Hindlimb muscle (tissue), 1 donor: ENCODE measurements around the gene WWOX. TPM values are rescaled to one million over a fixed set of nuclear protein-coding genes. Genes with fewer than 3 reads are reported as not detected.

Experiments used
- DNase-seq: peaks from one replicate; pipeline ENCODE4 v3.0.0-alpha.2; 2013
- polyA plus RNA-seq: library from polyadenylated mRNA; unstranded; fragments of 120-200 nt; gene quantifications from one replicate; pipeline ENCODE4 v1.2.1, GENCODE V29; 2013; ENCODE audit not compliant: insufficient read length

The WWOX gene
- polyA plus RNA-seq, 1 donor = 12.9 TPM

- no peak for DNase-seq
Measured at GRCh38 chr16:78198288-78198687, 98.8 kb downstream of the WWOX start.

- no peak for DNase-seq
Measured at GRCh38 chr16:78199325-78200022, 100.0 kb downstream of the WWOX start.

GRCh38 chr16:78200023-78200389, 100.6 kb downstream of the WWOX start:
- no peak for DNase-seq

DNA sequence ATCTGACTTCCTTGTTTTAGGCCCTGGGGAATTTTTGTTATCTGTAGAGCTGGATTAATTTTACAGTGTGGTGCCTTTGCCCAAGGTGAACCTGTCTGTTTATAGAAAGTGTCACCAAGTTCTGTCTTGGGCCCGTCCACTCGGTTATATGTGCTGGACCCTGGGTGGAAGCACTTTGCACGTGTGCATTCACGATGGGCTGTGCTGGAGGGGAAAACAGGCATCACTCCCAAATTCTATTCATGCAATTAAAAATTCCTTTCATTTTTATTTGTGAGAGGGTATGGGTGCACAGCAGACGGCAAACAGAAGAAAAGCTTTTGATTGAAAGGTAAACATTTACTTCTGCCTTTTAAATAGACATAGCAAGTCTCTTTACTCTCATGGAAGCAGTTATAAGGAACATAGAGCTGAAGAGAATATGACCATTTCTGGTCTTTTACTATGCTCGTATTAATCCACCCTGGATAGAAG, 101.2 kb downstream of the WWOX start:
- DNase-seq = no peak

GRCh38 chr16:78205506-78205905, 106.1 kb downstream of the WWOX start:
- no peak for DNase-seq

GRCh38 chr16:78206623-78207223, 107.3 kb downstream of the WWOX start:
- DNase-seq = no peak

DNA sequence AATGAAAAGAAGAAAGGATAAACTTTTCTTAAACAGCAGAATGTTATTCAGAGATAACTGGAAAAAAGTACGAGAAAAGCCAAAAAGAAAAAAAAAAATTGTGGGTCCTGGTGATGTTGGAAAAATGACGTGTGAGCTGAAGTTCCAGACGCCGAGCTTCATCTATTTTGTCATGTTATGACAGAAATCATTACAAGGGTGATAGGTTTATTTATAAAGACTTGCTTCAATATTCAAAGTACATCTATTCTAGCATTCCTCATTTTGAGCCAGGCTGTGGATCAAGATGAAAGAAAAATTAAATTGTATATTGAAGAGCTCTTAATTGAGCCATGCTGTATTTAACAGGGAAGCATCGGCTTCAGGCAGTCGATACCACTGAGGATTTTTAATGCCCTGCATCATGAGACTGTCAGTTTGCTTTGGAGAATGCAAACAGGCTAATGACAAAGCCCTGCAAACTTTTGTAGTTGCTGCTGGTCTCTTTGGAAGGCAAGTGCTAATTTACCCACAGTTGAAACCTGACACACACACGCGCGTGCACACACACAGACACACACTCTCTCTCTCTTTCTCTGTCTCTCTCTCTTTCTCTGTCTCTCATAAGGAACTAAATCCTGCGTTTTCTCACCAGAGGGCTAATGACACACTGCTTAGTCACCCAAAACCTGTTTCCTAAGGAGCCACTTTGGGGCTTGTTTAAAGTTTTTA, 110.7 kb downstream of the WWOX start:
- DNase-seq = no peak

GRCh38 chr16:78211020-78211599, 111.7 kb downstream of the WWOX start:
- no peak for DNase-seq

- DNase-seq = no peak
Measured at GRCh38 chr16:78211946-78212345, 112.5 kb downstream of the WWOX start.

GRCh38 chr16:78212674-78213073, 113.2 kb downstream of the WWOX start:
- DNase-seq = no peak

DNA sequence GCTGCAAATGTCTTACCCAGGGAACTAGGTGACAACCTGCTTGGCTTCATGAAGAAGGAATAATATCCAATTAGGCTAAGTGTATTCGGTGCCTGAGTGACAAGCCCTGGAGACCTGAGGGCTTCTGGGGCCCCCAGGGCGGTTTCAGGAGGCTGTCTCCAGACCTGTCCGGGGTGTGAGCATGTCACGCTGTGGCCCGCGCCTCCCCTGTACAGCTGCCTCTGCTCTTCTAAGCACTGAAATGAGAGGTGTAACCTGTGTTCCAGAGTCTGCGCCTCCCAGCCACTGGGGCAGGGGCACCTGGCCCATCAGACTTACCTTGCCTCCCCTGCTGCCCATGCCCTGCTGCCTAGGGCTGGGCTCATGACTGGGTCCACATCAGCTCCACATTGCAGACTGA, 114.3 kb downstream of the WWOX start:
- no peak for DNase-seq

GRCh38 chr16:78215222-78215621, 115.8 kb downstream of the WWOX start:
- DNase-seq = no peak

GRCh38 chr16:78216166-78216745, 116.8 kb downstream of the WWOX start:
- no peak for DNase-seq

GRCh38 chr16:78217276-78217675, 117.8 kb downstream of the WWOX start:
- no peak for DNase-seq

DNA sequence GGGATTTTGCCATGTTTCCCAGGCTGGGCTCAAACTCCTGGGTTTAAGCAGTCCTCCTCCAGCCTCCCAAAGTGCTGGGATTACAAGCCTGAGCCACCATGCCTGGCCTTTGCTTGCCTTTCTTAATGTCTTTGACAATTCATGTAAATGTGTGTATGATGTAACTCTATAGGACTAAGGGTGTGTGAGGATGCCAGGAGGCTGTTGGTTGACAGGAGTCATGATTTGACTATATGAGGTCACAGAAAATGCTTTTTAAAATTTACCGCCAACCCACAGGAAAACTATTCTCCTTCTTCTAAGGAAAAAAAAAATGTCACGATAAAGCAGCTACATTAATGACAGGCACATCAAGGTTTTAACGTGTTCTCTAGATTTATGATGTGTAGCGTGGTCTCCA, 118.8 kb downstream of the WWOX start:
- DNase-seq = no peak

GRCh38 chr16:78218856-78219651, 119.6 kb downstream of the WWOX start:
- no peak for DNase-seq

DNA sequence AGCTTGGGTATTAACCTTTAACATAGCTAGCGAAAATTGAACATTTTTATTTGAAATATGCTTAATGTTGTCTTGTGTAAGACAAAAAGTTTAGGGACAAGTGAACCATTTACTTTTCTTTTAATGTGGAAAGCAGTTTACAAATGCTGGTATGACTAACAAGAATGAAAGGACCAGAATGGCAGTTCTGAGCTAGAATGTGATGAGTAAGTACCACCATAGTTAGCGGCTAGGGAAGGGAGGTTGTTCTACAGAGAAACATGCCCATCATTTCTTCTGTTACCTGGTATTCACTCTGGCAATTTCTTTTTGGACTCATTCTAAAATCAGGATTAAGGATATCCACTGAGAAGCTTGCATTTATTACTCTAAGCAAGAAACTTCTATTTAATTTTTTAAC, 121.1 kb downstream of the WWOX start:
- no peak for DNase-seq

GRCh38 chr16:78221892-78222291, 122.4 kb downstream of the WWOX start:
- no peak for DNase-seq

GRCh38 chr16:78224342-78224741, 124.9 kb downstream of the WWOX start:
- DNase-seq = no peak

- no peak for DNase-seq
Measured at GRCh38 chr16:78225919-78226318, 126.5 kb downstream of the WWOX start.

DNA sequence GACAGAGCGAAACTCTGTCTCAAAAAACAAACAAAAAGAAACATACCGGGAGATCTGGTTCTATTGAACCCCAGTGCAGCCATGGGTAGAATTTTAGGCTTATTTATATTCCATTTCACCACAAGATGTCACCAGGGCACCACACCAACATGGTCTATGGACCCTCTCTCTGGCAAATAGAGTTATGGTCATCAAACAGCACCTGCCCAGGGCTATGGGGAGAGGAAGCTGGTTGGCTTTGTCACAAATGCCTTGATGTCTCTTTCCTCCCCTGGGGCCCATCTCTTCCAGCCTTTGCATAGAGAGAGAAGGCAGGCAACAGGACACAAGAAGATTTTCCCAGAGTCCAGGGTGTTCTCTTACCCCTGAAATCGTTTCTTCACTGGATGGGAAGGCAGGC, 128.4 kb downstream of the WWOX start:
- peak; percentile 34 for DNase-seq

GRCh38 chr16:78228704-78229103, 129.2 kb downstream of the WWOX start:
- DNase-seq = no peak
